ENCODE measurements around the gene PKP3. TPM values are rescaled to one million over a fixed set of nuclear protein-coding genes. Genes with fewer than 3 reads are reported as not detected.

Gene PKP3
- total RNA-seq, 1 experiment from 2014 or later = 177 TPM

DNA sequence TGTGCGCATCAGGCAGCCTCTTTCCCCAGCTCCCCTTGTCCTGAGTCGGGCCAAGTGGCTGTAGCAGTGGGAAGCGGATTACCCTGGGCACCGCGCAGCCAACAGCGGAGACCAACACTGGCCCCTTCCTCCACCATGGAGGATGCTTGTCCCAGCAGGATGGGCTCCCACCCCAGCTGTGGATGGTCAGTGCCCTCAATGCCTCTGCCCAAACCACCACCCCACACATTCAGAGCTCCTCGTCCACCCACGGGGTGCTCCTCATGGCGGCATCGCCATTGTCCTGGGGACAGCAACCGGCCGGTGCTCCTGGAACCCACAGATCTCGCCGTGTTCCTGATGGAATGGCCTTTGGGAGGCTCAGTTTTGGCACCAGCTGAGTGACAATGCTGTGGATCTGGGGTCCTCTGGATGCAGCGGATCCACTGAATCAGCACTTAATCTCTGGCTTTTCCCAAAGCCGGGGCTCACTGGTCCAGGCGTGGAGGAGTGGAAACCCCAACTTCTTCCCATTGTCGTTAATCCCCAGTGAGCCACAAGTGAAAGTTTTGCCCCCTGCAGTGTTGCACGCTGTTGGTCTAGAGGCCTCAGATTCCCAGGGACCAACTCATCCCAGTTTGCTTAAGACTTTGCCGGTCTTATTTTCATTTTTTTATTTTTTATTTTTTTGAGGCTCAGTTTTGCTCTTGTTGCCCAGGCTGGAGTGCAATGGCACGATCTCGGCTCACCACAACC is 28.9 kb upstream of the PKP3 start:
- TF ChIP-seq, protein P1, sequence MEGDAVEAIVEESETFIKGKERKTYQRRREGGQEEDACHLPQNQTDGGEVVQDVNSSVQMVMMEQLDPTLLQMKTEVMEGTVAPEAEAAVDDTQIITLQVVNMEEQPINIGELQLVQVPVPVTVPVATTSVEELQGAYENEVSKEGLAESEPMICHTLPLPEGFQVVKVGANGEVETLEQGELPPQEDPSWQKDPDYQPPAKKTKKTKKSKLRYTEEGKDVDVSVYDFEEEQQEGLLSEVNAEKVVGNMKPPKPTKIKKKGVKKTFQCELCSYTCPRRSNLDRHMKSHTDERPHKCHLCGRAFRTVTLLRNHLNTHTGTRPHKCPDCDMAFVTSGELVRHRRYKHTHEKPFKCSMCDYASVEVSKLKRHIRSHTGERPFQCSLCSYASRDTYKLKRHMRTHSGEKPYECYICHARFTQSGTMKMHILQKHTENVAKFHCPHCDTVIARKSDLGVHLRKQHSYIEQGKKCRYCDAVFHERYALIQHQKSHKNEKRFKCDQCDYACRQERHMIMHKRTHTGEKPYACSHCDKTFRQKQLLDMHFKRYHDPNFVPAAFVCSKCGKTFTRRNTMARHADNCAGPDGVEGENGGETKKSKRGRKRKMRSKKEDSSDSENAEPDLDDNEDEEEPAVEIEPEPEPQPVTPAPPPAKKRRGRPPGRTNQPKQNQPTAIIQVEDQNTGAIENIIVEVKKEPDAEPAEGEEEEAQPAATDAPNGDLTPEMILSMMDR (IDR thresholded peaks at IDR 0.05; ENCODE audit: unreplicated experiment) = no peak
- peaks cover 17% of the 10 kb centered on the region for H3K27me3 Mint-ChIP-seq (ENCODE audit: insufficient read depth, unreplicated experiment)
- POLR2A ChIA-PET = interaction anchor here (0.7 to 2.6 kb wide), 10 partner anchors 8 to 170 kb away, joined by 3 to 14 read pairs (median 5); partner anchors contain the start of genes BET1L, HRAS, PSMD13 and PTDSS2
- intact Hi-C loops (cut with micrococcal nuclease) = no loop called here
- no peak overlapping the region for H3K4me3 Mint-ChIP-seq (ENCODE audit: unreplicated experiment)
- CTCF ChIA-PET = interaction anchor here (0.5 to 6.7 kb wide), 10 partner anchors 12 to 158 kb away, joined by 3 to 68 read pairs (median 5); partner anchors contain the start of genes BET1L, IFITM2 and RIC8A
- no peak overlapping the region for H3K27ac Mint-ChIP-seq (ENCODE audit: low read depth, unreplicated experiment)
- DNase-seq (ENCODE audit: unreplicated experiment) = no peak
- no peaks in the 10 kb centered on the region for H3K9me3 Mint-ChIP-seq (ENCODE audit: unreplicated experiment)
- peaks cover 10% of the 10 kb centered on the region for H3K4me1 Mint-ChIP-seq (ENCODE audit: insufficient read depth, unreplicated experiment)
- no TSS peak for BruUV-seq (replicated peaks)
- H3K36me3 Mint-ChIP-seq (ENCODE audit: insufficient read depth, unreplicated experiment) = no peaks in the 10 kb centered on the region

DNA sequence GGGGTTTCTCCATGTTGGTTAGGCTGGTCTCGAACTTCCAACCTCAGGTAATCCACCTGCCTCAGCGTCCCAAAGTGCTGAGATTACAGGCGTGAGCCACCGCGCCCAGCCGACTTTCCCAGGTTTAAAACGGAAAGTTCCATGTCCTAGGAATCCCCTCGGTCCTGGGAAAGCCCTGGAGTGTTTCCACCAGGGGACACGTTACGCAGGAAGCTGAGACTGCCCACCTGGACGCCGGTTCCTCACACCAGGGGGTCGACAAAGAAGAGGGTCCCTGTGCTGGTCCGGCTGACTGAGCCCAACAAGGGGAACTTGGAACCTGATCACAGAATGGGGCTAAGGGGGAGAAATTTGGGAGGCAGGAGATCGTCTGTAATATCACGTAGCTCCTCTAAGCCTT is 28.2 kb upstream of the PKP3 start:
- H3K27me3 Mint-ChIP-seq (ENCODE audit: insufficient read depth, unreplicated experiment) = peaks cover 13% of the 10 kb centered on the region
- H3K27ac Mint-ChIP-seq (ENCODE audit: low read depth, unreplicated experiment) = no peak overlapping the region
- H3K4me1 Mint-ChIP-seq (ENCODE audit: insufficient read depth, unreplicated experiment) = peaks cover 10% of the 10 kb centered on the region
- no peak for DNase-seq (ENCODE audit: unreplicated experiment)
- TF ChIP-seq, protein P1 (IDR thresholded peaks at IDR 0.05; ENCODE audit: unreplicated experiment) = no peak
- no peaks in the 10 kb centered on the region for H3K9me3 Mint-ChIP-seq (ENCODE audit: unreplicated experiment)
- no TSS peak for BruUV-seq (replicated peaks)
- H3K36me3 Mint-ChIP-seq (ENCODE audit: insufficient read depth, unreplicated experiment) = no peaks in the 10 kb centered on the region
- intact Hi-C loops (cut with micrococcal nuclease) = no loop called here
- CTCF ChIA-PET = interaction anchor here (0.7 kb wide), 1 partner anchor 105 kb away, joined by 3 read pairs; no protein-coding TSS in a partner anchor
- H3K4me3 Mint-ChIP-seq (ENCODE audit: unreplicated experiment) = no peak overlapping the region
- POLR2A ChIA-PET = interaction anchor here (1.9 kb wide), 1 partner anchor 21 kb away, joined by 5 read pairs; no protein-coding TSS in a partner anchor

DNA sequence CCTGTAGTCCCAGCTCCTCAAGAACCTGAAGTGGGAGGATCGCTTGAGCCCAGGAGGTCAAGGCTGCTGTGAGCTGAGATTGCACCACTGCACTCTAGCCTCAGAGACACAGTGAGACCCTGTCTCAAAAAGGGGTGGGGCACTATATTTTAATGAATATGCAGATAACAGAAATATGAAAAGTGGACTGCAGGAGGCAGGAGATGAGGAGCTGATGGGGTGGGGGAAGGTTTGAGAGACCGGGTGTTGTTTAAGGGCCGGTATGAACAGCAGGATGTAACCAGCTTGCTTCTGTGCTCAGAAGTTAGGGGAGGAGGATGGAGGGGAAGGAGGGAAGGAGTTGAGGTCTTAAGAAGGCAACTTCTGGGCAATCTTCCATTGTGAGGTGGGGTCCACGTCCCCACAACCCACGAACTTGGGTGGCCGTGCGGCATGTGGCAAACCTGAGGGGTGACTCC is 26.0 kb upstream of the PKP3 start:
- POLR2A ChIA-PET = interaction anchor here (0.7 to 1.6 kb wide), 2 partner anchors 75 to 147 kb away, joined by 3 to 4 read pairs; no protein-coding TSS in a partner anchor

More for the DNA sequence above, 26.0 kb upstream of the PKP3 start:
- BruUV-seq (replicated peaks) = no TSS peak
- Mint-ChIP-seq H3K4me1 (ENCODE audit: insufficient read depth, unreplicated experiment) (peaks cover 17% of the 10 kb centered on the region), H3K27me3 (ENCODE audit: insufficient read depth, unreplicated experiment) (peaks cover 13% of the 10 kb centered on the region), H3K9me3 (ENCODE audit: unreplicated experiment) (no peaks in the 10 kb centered on the region), H3K36me3 (ENCODE audit: insufficient read depth, unreplicated experiment) (peaks cover 9% of the 10 kb centered on the region), H3K27ac (ENCODE audit: low read depth, unreplicated experiment) (no peak overlapping the region), H3K4me3 (ENCODE audit: unreplicated experiment) (peak overlapping the region; percentile 72)
- CTCF ChIA-PET = interaction anchor here (0.7 to 1.7 kb wide), 5 partner anchors 28 to 81 kb away, joined by 3 to 6 read pairs (median 3); no protein-coding TSS in a partner anchor
- DNase-seq (ENCODE audit: unreplicated experiment) = no peak
- intact Hi-C loops (cut with micrococcal nuclease) = no loop called here
- TF ChIP-seq, protein P1 (IDR thresholded peaks at IDR 0.05; ENCODE audit: unreplicated experiment) = no peak
